SK-N-DZ (cell line): ENCODE measurements around the gene MOV10L1.

ENCODE experiments used
- DNase-seq: peaks from one replicate; pipeline ENCODE4 v3.0.0-alpha.2; 2015; ENCODE audit warnings: low spot score

MOV10L1 gene

DNA sequence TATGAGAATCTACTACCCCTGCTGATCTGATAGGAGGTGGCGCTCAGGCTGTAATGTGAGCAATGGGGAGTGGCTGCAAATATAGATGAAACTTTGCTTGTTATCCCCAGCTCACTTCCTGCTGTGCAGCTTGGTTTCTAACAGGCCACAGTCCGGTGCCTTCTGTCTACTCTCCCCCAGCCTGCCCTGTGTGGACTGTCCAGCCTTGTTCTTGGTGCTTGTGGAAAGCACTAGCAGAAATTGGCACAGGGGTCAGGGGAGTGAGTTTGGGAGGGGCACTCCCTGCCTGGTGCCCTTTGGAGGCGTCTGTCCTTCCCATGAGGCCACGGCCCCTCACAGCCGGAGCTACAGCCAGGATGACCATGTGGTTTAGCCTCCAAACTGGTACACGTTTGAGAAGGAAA lies 14.3 kb downstream of the MOV10L1 start:
- no peak for DNase-seq

DNA sequence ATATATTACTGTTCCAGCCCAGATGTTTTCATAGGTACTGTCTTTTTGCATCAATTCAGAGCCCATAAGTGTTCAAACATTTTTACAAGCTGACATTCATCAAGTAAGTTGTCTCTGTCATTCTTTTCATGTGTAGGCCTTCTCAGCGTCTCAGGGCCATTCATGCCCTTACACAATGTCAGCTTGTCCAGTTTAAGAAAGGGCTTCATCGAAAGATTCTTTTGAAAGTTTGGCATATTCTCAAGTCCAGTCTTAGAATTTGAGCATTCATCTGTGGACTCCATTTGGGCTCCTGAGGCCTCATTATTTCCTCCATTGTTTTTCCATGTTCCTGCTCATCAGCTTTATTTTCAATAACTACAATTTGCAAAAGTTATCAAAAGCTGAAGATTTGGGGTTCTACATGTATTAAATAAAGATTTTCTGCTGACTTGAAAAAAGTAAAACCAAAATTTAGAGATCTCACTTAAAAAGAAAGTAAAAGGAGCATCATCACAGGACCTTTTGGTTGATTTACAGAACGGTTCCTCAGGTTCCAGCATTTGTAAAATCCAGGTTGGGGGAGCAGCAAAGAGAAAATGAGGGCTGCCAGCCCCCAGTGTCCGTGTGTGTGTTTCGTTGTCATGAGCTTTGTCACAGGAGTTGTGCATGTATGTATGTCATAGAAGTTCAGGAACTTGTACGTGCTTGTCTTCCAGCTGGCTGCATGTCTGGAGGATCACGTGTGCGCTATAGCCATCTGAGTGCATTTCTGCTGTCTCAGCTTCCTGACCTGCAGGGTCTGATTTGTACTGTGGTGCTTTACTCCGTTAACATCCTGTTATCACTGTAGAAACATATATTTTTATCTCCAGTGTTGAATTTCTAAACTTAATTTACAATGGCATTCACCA lies 15.6 kb downstream of the MOV10L1 start:
- no peak for DNase-seq

DNA sequence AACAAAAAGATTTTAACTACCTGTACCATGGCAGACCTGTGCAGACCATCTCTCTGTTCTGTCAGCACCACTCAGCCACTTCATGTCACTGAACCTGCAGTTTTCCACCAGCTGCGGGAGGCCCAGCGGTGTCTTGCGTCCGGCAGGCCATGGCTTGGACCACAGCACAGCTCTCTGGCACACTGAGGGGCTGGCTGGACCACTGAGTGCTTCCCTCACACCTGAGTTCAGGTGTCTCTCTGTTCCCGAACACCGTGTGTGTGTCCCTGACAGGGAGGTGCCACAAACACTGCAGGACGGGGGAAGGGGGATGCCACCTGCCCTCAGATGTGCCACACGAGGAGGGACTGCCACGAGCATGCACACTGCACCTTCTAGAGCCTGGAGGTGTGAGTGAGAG lies 17.7 kb downstream of the MOV10L1 start:
- no peak for DNase-seq

GRCh38 chr22:50111056-50111455 lies 21.2 kb downstream of the MOV10L1 start:
- DNase-seq = no peak

DNA sequence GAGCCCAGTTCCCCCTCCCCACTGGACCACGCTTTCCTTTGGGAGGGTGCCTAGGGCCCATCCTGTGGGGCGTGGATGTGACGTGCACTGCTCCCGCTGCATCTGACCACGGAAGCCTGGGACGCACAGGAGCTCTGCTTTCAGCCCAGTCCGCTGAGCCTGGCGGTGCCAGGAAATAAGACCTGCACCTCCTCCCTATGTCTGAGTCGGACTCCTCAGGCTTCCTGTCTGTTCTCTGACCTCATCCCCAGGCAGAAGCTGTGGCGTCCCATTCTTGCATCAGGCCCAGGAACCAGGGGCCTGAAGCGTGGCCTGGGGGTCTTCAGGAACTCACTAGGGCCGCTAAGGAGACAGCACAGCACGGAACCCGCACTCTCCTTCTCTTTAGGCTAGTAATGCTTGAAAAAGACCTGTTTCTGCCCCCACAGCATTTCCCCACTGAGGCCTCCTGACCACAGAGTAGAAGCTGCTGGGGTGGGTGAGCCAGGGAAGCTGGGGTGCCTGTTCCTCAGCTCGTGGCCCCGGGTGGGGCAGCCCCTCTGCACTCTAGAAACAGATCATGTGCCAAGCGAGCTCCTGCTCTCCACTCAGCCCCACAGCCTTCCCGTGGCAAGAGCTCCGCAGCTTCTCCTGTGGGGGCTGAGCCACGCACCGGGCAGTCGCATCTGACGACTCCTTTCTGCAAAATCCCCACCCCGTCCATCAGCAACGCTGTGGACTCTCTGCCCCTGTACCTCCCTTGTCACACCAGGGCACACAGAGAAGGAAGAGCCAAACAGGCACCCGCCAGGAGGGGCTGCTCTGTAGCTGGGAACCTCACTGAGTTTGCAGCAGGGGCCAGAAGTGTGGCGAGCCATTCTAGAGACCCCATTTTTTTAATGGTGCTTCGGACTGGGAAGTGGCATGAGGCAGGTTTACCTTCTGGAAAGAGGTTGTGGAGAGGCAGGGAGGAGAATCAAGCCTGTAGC lies 22.6 kb downstream of the MOV10L1 start:
- DNase-seq = no peak

GRCh38 chr22:50114221-50115021 lies 24.6 kb downstream of the MOV10L1 start:
- DNase-seq = no peak

- no peak for DNase-seq
These were observed 25.9 kb downstream of the MOV10L1 start for GRCh38 chr22:50115693-50116092.

DNA sequence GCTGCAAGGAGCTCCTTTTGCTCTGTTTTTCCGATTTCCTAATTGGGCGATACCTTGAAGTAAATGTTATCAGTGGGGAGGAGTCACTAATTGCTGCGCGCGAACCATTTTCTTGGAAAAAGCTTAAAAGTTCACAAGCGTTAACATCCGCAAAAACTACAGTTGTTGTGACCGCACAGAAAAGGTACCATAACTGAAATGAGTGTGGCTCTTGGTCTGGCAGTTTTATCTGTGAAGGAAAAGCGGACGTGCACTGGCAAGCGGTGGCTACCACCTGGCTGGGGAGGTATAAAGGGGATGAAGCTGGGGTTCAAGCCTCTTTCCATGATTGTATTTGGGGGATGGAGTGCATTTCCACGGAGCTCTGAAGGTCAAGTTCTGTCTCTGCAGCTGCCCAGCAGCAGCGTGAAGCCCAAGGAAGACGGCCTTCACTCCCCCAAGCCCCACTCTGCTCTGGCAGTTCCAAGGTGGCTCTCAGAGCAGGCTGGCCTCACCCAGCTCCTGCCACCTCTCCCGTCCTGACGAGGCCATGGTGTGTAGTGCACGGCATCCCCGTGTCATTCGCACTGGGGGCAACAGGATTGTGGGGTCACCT lies 27.5 kb downstream of the MOV10L1 start:
- DNase-seq = no peak

GRCh38 chr22:50118129-50118528 lies 28.3 kb downstream of the MOV10L1 start:
- DNase-seq = no peak

GRCh38 chr22:50118557-50119168 lies 28.9 kb downstream of the MOV10L1 start:
- peak; percentile 36 for DNase-seq

DNA sequence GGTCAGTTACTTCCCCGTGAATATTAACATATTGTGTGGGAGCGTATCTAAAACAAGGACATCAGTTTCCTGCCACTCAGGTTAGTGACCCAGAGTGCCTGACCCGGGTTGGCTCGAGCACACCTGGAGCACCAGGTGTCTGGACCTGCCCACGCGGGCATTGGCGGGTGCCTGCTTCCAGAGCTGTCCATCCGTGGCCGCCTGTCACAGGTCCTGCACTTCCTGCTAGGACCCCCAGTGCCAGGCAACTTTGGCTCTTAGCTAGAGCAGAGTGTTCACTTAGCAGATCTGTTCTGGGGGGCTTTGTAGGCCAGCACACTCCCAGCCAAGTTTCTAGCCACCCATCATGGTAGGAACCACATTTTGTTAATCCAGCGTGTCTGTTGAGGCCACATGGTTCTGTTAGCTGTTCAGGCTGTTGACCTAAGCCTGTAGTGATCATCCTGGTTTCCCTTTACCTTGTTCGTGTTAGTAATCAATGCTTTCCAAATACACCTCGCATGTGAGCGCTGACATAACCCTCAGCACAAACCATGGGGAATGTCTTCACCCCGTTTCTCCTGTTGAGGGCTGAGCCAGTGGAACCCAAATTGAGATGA lies 29.5 kb downstream of the MOV10L1 start:
- no peak for DNase-seq

- DNase-seq = no peak
These were observed 30.0 kb downstream of the MOV10L1 start for GRCh38 chr22:50119768-50120251.

- DNase-seq = no peak
These were observed 31.5 kb downstream of the MOV10L1 start for GRCh38 chr22:50121202-50121740.

GRCh38 chr22:50123119-50123518 lies 33.3 kb downstream of the MOV10L1 start:
- no peak for DNase-seq

DNA sequence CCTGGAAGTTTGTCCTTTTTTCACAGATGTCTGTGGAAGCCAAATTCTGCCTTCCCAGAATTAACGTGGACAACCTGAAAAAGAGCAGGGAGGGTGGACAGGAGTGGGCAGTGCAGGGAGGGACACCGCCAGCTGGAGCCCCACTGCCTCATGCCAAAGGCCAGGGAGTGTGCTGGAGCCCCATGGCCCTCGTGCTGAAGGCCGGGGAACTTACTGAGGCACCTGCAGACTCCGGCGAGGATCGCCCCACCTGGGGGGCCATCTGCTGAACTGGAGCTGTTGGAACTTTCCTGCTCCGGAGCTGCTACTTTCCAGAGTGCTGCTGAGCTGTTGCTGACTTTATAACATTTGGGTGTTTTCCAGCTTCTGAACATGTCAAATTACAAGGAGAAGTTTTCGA lies 35.2 kb downstream of the MOV10L1 start:
- DNase-seq = no peak

GRCh38 chr22:50129121-50129736 lies 39.4 kb downstream of the MOV10L1 start:
- no peak for DNase-seq

DNA sequence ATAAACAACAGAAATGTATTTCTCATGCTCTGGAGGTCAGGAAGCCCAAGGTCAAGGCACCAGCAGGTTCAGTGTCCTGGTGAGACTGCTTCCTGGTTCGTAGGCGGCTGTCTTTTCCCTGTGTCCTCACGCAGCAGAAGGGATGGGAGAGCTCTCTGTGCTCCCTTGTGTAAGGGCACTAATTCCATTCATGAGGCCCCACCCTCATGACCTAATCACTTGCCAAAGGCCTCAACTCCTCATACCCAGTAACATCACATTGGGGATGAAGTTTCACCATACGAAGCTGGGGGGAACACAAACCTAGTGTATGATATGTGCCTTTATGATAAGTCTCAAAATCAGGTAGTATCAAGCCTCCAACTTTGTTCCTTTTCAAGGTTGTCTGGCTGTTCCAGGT lies 42.1 kb downstream of the MOV10L1 start:
- DNase-seq = no peak

DNA sequence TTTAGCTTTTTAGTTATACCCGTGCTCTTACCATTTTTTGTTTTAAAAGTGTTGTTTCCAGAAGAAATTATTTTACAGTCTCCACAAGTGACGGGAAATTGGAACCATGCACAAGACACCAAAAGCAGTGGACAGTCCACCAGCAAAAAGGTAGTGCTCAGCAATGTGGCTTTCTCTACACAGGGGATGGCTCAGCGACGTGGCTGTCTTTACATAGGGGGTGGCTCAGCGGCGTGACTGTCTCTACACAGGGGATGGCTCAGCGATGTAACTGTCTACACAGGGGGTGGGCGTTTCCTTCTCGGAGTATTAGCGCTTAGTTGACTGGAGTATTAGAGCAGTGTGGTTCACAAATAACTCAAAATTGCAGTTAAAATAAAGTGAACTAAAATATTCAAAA lies 44.7 kb downstream of the MOV10L1 start:
- no peak for DNase-seq

DNA sequence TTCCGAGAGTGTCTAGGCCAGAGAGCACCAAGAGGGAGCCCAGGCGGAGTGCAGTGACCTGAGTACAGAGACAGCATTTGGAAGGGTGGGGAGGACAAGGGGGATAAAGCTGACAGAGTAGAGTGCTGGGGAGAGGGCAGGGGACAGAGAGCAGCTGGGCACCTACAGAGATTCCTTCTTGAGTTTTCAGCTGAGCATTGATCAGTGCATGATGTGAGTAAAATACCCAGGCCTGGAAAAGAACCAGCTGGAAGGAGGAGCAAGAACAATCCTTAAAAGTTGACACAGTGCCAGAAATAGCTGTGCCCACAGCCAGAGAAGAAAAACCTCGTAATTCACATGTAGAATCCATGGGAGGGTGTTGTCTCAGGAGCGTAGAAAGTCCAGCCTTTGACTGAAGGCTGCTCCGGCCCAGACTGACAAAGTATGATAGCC lies 46.8 kb downstream of the MOV10L1 start:
- no peak for DNase-seq
